ENCODE data around the gene CACNA2D3.

The CACNA2D3 gene

GRCh38 chr3:54225841-54226528 lies 103.6 kb downstream of the CACNA2D3 start:
- no peak for DNase-seq

DNA sequence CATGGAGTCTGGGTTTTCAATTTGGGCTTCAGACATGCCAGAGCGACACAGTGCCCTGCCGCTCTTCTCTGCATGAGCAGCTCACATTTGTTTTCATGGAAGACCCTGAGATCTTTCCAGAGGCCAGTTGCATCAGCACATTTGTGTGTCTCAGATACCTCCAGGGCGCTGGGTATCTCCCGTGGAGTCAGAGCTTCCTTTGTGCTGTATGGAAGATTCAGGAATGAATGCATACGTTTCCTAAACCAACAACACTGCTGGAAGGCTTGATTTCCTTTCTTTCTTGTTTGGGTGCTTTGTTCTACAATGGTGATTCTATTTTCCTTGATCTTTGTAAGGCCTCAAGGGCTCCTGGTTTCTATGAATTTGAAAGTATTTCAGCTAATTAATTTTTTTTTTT lies 106.5 kb downstream of the CACNA2D3 start:
- no peak for DNase-seq

DNA sequence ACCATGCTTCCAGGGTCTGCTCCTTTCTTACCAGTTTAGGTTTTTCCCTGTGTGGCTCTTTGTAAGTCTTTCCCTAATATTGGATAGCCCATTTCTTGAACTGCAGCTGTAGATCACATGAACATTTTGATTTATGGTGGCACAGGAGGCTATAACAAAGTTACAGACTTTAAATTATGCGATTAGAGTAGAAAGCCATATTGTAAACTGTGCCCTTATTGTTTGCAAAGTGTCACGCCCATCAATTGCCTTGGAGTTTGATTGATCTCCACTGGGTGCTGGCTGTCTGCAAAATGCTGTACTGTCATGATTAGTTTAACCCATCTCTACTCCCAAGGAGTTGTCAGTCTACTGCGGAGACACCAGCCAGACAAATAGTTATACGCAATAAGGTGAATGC lies 110.3 kb downstream of the CACNA2D3 start:
- DNase-seq: no peak

DNA sequence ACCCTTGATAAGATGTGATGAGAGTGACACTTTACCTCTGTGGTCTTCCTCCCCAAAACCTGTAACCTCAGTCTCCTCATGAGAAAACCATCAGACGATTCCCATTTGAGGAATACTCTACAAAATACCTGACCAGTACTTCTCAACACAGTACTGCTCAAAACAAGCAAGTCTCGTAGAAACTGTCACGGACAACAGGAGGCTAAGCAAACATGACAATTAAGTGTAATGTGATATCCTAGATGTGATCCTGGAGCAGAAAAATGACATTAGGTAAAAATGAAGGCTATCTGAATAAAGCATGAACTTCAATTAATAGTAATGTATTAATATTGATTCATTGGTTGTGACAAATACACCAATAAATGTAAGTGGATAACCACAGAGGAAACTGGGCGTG lies 113.6 kb downstream of the CACNA2D3 start:
- no peak for DNase-seq

GRCh38 chr3:54237109-54237508 lies 114.8 kb downstream of the CACNA2D3 start:
- DNase-seq: no peak

- no peak for DNase-seq
Measured at GRCh38 chr3:54237788-54238502, 115.6 kb downstream of the CACNA2D3 start.

DNA sequence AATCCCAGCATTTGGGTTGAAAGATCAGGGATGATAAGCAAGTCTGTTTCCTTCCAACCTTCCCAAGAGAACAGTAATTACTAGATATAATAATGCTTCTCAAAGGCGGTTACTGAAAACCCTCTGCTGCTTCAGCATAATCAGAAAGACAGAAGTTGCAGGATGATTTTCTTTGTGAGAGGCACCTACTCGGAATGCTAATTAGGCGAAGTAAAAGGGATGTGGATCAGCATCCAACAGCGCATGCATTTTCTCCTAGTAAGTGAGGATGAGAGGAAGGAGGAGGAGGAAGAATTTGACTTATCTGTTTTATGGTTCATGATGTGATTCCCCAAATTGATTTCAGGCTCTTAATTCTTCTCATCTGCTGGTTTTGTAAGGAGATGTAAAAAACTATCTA lies 118.0 kb downstream of the CACNA2D3 start:
- DNase-seq: no peak

- DNase-seq: no peak
Measured at GRCh38 chr3:54243056-54243931, 120.9 kb downstream of the CACNA2D3 start.

DNA sequence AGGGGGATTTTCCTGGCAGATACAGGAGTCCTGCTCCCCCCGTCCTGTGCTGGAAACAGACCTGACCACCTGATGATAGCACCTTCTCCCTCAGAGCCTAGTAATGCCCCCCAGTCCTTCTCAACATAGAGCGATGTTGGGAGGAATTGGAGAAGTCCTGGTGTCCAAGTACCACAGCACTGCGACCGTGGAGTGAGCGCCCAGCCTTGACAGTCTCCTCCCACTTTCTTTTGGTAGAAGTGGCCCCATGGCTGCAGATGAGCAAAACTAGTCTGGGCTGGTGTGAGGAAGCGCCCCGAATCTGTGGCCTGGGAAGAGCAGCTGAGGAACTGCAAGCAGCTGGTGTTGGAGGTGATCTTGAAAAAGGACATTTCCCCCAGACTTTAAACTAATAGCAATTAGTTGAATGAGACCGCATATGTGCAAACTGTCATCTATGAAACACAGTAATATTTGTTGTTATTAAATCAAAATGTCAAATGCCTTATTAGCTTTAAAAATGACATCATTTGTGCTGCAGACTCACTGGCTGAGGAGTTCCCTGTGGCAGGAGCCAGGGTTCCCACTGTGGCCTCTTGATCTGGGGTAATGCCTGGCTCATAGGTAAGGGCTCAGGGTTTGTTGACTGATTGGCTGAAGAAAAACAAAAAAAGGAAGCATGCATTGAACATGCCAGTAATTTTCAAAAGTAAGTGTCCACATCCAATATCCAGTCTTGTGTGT lies 121.8 kb downstream of the CACNA2D3 start:
- no peak for DNase-seq

GRCh38 chr3:54251705-54252104 lies 129.4 kb downstream of the CACNA2D3 start:
- DNase-seq: no peak

DNA sequence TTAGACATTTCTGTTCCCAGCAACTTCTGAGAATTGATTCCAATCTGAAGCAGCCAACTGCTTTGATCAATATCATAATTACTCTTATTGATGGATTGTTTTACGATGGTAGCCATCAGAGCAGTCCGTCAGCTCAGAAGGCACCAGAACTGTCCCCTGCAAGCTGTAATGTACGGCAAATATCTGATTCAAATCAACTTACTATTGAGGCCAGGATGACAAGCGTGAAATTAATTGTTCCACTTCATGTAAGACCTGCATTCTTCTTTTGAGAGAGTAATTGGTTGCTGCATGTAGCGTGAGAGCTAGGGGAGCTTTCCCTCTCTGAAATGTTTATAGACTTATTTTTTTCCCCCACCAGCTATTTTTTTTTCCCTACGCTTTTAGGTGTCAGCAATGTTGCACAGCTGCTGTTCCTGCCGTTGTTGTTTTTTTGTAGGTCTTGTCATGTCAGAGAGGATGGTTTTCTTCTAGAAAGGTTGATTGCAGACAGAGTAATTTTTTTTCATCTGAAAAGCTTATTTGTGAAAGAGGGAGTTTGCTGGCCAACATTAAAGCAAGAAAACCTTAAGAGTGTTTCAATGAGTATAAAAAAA lies 134.9 kb downstream of the CACNA2D3 start:
- DNase-seq: no peak

- DNase-seq: no peak
Measured at GRCh38 chr3:54259636-54260035, 137.3 kb downstream of the CACNA2D3 start.

- DNase-seq: no peak
Measured at GRCh38 chr3:54261141-54261540, 138.8 kb downstream of the CACNA2D3 start.

GRCh38 chr3:54262541-54262940 lies 140.2 kb downstream of the CACNA2D3 start:
- no peak for DNase-seq

- DNase-seq: no peak
Measured at GRCh38 chr3:54262946-54263345, 140.6 kb downstream of the CACNA2D3 start.

- DNase-seq: no peak
Measured at GRCh38 chr3:54264050-54264449, 141.7 kb downstream of the CACNA2D3 start.

DNA sequence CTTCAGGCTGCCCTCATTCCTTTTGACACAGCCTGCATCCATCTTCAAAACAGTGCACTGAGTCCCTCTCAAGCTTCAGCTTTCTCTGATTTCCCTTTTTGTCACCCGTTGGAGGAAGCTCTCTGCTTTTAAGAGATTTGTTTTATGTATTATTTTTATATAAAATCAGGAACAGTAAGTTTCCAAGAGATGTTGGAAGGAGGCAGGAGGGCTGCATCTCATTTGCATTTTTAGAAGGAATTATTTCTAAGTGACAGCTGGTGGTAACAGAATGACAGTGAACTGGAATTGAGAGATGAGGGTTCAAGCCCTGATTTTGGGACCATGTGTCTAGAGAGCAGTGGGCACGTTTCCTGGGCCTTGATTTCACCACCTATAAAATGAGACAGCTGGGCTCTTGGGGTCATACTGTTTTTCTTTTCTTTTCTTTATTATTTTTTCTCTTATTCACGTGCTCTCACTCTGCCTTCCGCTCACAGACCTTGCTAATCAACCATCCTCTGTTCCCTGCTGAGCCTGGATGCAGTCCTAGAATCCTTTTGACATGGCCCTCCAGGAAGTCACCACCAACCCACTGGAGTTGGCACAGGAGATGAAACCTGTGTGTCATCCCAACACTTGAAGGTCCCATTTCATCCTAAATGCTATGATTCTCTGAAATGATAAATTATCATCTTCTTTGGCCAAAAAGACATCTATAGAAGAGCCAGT lies 148.6 kb downstream of the CACNA2D3 start:
- DNase-seq: no peak

GRCh38 chr3:54273791-54274190 lies 151.4 kb downstream of the CACNA2D3 start:
- DNase-seq: no peak

GRCh38 chr3:54274607-54275006 lies 152.3 kb downstream of the CACNA2D3 start:
- DNase-seq: no peak

- DNase-seq: no peak
Measured at GRCh38 chr3:54279005-54279583, 156.7 kb downstream of the CACNA2D3 start.

- DNase-seq: no peak
Measured at GRCh38 chr3:54283470-54283869, 161.1 kb downstream of the CACNA2D3 start.
